ENCODE data around the gene ZNF462.
"Not testable (repeated sequence)": the region's sequence is repeated elsewhere in the genome, so short reads cannot be mapped to it uniquely, and the experiment has no call there.

The ZNF462 gene, protein sequence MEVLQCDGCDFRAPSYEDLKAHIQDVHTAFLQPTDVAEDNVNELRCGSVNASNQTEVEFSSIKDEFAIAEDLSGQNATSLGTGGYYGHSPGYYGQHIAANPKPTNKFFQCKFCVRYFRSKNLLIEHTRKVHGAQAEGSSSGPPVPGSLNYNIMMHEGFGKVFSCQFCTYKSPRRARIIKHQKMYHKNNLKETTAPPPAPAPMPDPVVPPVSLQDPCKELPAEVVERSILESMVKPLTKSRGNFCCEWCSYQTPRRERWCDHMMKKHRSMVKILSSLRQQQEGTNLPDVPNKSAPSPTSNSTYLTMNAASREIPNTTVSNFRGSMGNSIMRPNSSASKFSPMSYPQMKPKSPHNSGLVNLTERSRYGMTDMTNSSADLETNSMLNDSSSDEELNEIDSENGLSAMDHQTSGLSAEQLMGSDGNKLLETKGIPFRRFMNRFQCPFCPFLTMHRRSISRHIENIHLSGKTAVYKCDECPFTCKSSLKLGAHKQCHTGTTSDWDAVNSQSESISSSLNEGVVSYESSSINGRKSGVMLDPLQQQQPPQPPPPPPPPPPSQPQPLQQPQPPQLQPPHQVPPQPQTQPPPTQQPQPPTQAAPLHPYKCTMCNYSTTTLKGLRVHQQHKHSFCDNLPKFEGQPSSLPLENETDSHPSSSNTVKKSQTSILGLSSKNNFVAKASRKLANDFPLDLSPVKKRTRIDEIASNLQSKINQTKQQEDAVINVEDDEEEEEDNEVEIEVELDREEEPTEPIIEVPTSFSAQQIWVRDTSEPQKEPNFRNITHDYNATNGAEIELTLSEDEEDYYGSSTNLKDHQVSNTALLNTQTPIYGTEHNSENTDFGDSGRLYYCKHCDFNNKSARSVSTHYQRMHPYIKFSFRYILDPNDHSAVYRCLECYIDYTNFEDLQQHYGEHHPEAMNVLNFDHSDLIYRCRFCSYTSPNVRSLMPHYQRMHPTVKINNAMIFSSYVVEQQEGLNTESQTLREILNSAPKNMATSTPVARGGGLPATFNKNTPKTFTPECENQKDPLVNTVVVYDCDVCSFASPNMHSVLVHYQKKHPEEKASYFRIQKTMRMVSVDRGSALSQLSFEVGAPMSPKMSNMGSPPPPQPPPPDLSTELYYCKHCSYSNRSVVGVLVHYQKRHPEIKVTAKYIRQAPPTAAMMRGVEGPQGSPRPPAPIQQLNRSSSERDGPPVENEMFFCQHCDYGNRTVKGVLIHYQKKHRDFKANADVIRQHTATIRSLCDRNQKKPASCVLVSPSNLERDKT (N-terminal part only)
- total RNA-seq, result 1.0 to 2.0 (median 1.3) reads per million in 4 donors

DNA sequence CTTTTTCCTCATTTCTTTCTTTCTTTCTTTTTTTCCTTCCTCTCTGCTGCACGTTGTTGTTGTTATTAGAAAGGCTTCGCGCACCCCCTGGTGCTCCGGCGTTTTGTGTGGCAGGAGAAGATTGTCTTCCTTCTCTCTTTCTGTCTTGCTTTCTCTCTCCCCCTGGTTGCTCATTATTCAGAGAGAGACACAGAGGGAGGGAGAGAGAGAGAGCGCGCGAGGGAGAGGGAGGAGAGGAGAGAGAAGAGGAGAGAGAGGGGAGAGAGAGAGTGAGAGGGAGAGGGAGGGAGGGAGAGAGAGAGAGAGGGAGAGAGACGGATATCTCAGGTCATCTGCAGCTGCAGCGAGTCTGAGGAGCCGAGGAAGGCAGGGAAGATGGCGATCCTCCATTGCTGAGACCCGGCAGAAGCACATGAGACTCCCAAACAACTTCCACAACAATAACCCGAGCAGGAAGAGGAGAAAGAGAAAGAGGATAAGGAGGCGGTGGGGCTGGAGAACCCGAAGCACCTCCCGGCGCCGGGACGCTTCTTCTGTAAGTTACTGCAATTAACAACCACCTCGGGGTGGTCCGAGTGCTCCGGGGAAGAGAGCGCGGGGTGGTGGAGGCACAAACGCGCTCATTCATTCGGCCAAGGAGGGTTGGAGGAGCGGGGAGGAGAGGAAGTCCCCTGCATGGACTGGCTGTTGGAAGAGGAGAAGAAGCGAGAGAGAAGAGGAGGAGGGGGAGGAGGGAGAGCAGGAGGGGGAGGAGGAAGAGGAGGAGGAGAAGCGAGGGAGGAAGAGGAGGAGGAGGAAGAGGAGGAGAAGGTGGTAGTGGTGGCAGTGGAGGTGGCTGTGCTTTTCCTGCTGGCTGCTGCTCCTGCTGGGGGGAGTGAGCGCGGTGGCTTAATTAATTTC is at the start of gene ZNF462:
Gene ZNF462 (plus strand): TSS at position 346 of the 900 bp plus-strand sequence. CDS start 60,218 bp downstream, outside the sequence.
- no peak for DNase-seq

DNA sequence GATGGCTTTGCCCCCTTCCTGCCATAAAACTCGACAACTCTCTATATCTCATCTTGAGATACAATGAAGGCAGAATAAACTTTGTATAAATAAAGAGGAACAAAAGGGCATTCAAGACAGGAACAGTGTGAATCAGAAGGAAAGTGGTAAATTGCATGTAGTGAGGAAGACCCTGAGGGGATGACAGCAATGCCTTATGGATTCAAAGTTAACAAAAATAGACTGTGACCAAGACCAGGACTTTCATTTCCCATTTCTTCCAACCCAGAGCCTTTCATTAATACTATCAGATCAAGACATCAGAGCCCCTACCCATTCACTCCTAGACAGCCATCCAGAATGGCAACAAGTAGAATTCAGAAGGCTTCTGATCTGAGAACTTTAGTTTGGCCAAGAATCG is 46.4 kb upstream of the ZNF462 start:
- DNase-seq, result no peak

DNA sequence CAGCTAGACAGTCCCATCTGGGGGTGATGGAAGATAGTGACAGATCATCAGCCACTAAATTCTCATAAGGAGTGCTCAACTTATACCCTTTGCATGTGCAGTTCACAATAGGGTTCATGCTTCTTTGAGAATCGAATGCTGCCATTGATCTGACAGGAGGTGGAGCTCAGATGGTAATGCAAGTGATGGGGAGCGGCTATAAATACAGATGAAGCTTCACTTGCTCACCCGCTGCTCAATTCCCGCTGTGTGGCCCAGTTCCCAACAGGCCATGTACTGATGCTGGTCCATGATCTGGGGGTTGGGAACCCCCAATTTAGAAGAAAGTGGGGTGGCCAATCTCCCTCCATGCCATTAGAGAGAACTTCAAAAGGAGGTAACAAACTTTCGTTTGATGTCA is 44.9 kb upstream of the ZNF462 start:
- DNase-seq, result no peak

DNA sequence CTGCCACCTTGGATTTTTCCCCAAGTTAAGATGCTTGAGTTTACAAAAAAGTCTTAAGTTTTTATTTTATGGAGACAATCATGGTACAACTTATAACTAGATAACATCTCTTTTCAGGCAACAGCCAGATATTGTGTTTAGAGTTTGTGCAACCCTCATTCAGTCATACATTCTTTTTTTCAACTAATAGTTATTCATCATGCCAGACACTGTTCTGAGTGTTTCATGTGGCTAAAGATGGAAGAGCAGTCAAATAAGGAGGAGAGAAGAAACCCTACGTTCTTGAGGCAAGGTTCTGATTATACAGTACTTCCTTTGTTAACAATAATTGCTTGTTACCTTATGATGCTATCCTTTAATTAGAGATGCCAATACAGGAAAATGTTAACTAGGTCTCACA is 42.1 kb upstream of the ZNF462 start:
- DNase-seq, result no peak

DNA sequence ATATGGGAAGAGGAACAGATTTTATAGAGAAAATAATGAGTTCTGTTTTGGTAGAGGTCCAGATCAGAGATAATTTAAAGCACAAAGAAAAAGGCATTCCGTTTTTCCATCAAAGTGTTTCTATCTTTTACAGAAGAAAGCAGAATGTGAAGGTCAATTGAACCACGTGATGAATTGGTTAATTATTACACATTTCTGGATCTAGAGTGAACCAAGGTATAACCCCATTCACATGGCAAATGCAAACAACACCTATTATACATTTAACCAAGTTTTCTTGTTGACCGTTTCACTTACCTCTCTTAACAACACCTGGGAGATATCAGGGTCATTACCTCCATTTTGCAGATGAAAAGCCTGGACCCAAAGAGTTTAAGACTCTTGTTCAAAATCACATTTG is 34.9 kb upstream of the ZNF462 start:
- no peak for DNase-seq

DNA sequence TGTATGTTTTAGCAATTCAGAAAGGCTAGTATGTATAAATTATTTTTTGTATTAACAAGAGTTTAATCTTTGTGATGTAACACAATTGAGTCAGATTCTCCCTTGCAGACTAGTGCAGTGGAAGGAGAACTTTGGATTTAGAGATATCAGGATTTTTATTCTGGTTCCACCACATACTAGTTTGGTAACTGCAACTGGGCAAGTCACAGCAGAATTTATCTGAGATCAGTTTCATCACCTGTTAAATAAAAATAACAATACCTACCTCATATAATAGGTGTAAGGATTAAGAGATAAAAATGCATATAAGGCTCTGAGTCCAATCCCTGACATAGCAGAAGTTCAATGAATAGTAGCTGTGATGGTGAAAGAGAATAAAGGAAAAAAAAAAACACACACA is 34.0 kb upstream of the ZNF462 start:
- DNase-seq, result no peak

DNA sequence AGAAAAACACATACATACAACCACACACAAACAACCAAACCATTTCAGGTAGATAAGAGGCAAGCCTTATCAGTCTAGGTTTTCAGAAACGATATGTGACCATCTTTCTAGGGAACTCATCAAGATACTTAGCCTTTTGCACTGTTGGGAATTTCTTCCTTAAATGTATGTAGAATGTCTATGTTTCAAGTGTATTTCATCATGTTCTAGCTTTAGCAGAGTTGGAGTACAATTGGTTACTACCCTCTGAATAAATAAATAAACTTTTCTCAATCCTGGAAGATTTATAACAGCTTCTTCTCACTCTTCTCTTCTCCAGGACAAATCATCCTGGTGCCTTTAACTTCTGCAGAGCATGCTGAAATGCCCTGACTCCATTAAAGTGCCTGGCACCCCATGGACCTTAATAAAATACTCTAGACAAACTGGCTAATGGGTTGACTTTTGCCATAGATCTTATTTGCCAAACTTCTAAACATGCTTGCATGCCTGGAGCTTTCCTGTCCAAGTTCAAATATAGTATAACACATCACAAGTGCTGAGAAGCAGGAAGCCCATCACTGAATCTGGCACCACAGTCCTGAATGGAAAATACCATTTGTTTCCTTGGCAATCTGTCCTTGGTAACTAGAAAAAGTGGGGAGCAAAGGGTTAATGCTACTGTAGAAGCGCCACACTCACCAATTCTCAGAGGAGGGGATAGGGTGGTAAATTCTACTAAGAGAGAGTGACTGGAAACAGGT is 33.1 kb upstream of the ZNF462 start:
- DNase-seq, result no peak

DNA sequence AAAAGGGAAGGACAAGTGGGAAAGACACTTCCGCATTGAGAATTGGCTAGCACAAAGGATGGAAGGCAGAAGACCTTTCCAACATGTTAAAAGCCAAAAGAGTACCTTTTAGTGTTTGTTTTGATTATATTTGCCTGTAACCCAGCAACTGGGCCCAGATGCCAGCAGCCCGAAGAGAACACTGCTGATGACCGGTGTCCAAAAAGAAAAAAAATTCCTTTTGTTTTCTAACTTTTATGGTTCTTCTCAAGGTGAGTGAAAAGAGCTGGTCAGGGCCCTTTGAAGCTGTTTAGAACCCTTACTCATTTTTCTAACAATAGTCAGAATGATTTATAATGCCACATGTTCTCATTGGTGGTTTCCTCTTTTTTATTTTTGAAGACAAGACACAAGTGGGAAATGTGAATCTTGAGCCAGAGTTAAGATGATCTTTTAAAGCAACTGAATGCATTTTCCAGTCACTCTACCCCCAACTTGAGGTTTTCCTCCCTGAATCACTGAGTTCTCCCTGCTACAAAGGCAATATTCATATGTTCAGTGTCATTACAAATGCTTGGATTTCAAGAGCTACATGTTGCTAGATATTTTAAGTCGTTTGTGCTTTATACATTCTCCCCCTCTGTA is 32.3 kb upstream of the ZNF462 start:
- no peak for DNase-seq

DNA sequence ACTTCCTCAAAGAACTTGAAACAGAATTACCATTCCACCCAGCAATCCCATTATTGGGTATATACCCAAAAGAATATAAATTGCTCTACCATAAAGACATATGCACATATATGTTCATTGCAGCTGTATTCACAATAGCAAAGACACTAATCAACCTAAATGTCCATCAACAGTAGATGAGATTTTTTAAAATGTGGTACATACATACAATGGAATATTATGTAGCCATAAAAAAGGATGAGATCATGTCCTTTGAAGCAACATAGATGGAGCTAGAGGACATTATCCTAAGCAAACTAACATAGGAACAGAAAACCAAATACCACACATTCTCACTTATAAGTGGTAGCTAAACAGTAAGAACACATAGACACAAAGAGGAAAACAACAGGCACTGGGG is 28.1 kb upstream of the ZNF462 start:
- DNase-seq, result no peak

DNA sequence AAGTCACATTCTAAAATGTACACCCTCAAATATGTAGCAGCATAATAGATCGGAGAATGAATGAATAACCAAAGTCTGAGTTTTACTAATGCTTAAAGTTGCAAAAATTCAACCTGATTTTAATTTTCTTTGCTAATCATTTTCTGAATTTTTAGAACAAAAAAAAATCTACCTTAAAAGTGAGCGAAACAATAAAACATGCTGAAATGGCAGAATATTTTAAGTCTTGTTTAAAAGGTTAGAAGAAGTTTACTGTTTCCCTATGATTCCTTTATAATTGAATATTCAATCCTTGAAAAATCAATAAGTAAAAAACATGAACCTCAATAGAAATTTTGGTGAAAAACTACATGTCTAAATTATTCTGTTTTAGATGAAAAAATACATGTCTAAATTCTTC is 27.1 kb upstream of the ZNF462 start:
- DNase-seq, result no peak

DNA sequence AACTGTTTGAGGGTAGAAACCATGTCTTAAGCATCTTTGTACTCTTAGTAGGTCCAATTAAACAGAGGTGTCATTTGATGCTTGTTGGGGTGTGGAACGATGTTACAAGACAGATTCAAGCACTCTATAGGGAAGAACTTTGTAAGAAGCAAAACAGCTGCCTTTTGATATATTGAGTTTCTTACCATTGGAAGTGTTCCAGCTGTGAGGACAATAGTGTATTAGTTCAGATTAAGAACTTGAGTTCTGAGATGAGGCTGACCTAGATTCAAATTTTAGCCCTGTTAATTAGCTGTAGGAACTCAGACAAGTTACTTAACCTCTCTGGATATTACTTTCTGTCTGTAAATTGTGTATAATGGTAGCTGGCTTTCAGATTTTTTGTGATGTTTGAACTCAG is 19.6 kb upstream of the ZNF462 start:
- DNase-seq, result no peak

DNA sequence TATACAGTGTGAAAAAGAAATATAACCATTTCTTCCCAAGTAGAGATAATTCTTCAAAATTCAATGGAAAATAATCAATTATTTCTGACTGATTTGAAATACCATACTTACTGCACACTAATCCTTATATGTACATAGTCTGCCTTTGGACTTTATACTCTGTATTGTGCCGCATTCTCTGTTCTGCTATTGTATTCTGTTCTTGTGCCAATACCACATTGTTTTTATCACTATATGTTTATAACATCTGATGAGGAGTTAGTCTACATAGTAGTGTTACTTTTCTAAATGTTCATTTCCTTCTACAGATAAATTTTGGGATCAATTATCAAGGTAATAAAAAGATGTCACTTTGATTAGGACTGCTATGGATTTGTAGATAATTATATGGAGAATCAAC is 16.7 kb upstream of the ZNF462 start:
- no peak for DNase-seq

DNA sequence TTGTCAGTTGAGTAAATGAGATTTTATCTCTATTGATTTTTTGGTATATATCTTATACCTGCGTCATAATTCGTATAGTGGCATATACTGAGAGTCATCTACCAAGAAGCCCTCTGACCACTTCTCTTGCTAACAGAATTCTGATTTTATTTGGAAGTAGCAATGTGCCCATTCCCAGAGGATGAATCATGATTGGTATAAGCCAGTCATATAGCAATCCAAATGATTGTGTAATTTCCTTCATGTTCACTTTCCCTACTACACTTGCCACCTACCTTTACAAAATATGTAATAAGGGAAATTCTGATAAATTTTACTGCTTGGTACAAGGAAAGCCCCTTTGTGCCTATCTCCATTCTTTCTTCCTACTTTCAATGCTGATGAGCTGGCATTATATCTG is 16.1 kb upstream of the ZNF462 start:
- DNase-seq, result no peak

DNA sequence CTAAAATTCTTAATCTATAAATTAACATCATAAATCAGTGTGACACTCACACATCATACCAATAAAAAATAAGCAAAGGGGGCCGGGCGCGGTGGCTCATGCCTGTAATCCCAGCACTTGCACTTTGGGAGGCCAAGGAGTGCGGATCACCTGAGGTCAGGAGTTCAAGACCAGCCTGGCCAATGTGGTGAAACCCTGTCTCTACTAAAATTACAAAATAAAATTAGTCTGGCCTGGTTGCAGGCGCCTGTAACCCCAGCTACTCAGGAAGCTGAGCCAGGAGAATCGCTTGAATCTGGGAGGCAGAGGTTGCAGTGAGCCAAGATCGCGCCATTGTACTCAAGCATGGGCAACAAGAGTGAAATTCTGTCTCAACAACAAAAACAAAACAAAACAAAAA is 11.3 kb upstream of the ZNF462 start:
- DNase-seq, result not testable (repeated sequence)

DNA sequence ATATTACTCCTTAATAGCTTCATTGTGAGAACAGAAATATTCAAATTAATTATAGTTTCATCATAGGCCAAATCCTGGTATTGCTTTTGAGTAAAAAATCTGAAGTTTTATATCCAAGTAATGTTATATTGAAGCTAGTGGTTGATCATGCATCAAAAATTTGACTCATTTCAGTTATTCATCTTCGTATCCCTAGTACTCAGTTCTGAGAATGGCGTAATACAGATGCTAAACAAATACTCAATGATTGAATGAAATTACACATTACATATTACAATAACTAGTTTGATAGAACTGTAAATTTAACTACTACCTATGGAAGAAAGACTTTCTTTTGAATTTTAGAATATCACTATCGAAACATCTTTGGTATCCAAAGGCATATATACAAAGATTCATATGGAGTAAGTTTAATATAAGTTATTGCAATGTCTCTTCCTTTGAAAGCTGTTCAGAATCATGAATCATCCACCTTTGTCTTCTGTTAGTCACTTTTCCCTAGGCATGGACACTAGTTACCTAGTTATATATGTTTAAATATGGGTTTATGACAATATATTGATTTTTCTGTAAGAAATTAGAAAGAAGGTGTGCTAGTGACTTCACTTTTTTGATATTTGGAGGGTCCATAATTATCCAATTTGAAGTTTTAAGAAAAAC is 5.0 kb upstream of the ZNF462 start:
- DNase-seq, result no peak

DNA sequence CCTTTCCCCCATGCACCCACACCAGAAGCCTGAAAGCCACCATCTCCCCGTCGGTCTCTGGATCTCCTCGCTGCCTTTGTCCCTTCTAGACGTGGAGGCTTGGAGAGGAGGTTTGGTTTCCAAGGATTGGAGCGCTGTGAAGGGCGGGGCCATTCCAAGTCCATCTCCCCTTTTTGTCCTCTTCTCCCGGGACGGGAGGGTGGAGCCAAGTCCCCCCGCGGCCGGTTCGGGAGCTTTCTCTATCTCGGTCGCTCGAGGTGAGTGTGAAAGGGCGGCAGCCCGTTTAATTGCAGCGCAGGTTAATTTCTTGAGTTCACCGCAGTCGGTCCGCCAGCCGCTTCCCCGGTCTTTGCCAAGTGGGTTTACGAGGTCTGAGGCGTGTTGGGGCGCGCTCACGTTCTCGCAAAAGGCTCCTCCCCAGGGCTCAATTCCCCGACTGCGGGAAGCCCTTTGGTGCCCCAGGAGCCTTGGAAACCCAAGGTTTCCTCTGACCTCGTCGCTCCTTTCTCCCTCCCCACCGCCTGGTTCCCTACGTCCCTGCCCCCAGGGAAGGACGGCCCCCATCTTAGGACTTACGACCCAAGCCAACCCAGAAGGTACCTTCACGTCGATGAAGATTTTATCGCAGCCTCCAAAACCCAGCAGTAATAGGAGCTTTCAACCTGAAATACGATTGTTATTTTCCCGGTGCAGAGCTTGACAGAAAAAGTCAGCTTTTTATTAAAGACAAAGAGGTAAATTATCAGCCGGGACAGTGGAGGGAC is 2.8 kb upstream of the ZNF462 start:
- no peak for DNase-seq

DNA sequence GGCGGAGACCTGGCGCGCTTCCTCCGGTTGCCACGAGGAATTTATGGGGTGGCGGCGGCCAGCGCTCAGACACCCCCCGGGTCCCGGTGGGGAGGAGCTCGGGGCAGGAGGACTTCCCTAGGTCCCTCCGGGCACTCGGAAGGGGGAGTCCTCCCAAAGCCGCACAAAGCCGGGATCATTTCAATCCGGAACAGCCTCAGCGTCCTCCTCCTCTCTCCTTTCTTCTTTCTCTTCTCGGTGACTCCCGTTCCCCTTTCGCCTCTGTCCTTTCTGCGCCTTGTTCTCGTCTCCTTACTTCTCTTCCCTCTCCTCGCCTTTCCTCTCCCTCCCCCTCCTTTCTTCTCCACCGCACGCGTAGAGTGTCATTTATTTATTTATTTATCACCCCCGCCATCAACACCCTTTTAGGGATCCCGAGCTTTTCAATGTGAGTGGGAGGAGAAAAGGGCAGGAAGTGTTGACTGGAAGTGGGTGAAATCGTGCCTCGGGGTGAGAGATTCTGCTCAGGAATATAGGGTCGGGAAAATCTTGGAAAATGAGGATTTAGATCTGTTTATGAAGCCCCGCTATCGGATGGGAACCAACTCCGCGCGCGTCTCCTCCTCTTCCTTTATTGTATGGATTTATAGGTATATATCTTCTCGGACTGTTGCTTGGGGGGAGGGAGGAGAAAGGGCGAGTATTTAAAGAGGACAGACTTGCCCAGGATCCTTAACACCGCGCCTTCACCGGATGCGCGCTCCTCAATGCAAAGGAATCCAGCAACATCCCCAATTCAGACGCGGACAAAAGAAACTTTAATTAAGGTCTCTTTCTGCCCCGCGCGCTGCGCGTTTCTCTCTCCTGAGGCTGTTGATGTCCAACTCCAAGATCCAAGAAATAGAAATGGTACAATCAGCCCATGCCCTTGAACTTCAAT is 2.0 kb upstream of the ZNF462 start:
- DNase-seq, result no peak

DNA sequence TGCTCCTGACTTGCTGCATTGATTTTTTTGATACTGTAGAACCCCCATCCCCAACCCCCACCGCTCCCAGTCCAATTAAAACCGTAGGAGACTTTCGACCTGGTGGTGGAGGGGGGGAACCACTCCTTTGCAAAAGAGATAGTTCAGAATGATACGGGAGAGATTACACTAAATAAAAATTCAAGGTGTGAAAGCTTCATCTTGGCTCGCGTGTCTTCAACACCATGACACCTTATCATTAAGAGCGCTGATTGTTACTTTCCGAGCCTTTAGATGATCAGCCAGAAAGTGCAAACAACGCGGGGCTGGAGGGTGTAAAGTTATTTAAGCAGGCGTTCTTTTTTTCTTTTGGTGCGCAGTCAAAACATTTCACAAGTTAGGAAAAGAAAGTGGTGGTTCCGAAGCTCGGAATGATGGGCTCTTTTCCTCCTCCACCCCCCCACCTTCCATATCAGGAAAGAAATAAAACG is 1.3 kb upstream of the ZNF462 start:
- DNase-seq, result no peak
